GM19463 (cell line): ENCODE data around the gene HMGB3.
"Not testable (repeated sequence)": the region's sequence is repeated elsewhere in the genome, so short reads cannot be mapped to it uniquely, and the experiment has no call there.

ENCODE experiments used
- ATAC-seq: cut with Tn5 transposase; IDR thresholded peaks from one replicate; pipeline ENCODE4 v1.9.1; 2021; ENCODE audit warnings: mild to moderate bottlenecking, moderate library complexity; ENCODE audit not compliant: unreplicated experiment

Gene HMGB3

GRCh38 chrX:150982788-150983520 lies at the start of gene HMGB3:
TSS of gene HMGB3 (plus strand) at chrX:150983335. CDS start at chrX:150985600, 2,265 bp downstream.
- ATAC-seq: peak; percentile 94

- ATAC-seq: no peak
Observed at GRCh38 chrX:150933945-150934350, 49.2 kb upstream of the HMGB3 start.

- ATAC-seq: no peak
Observed at GRCh38 chrX:150934453-150934852, 48.7 kb upstream of the HMGB3 start.

- ATAC-seq: no peak
Observed at GRCh38 chrX:150935467-150935866, 47.7 kb upstream of the HMGB3 start.

- no peak for ATAC-seq
Observed at GRCh38 chrX:150936556-150936955, 46.6 kb upstream of the HMGB3 start.

GRCh38 chrX:150940844-150941495 lies 42.2 kb upstream of the HMGB3 start:
- ATAC-seq: no peak

- ATAC-seq: no peak
Observed at GRCh38 chrX:150941580-150941979, 41.6 kb upstream of the HMGB3 start.

- no peak for ATAC-seq
Observed at GRCh38 chrX:150942942-150943594, 40.1 kb upstream of the HMGB3 start.

GRCh38 chrX:150944233-150944632 lies 38.9 kb upstream of the HMGB3 start:
- no peak for ATAC-seq

- no peak for ATAC-seq
Observed at GRCh38 chrX:150954951-150955350, 28.2 kb upstream of the HMGB3 start.

- ATAC-seq: no peak
Observed at GRCh38 chrX:150955590-150955989, 27.5 kb upstream of the HMGB3 start.

GRCh38 chrX:150958177-150958576 lies 25.0 kb upstream of the HMGB3 start:
- no peak for ATAC-seq

GRCh38 chrX:150959557-150959956 lies 23.6 kb upstream of the HMGB3 start:
- ATAC-seq: no peak

- no peak for ATAC-seq
Observed at GRCh38 chrX:150961631-150962030, 21.5 kb upstream of the HMGB3 start.

- ATAC-seq: not testable (repeated sequence)
Observed at GRCh38 chrX:150964416-150964815, 18.7 kb upstream of the HMGB3 start.

- ATAC-seq: no peak
Observed at GRCh38 chrX:150966235-150966634, 16.9 kb upstream of the HMGB3 start.

- no peak for ATAC-seq
Observed at GRCh38 chrX:150966742-150967141, 16.4 kb upstream of the HMGB3 start.

GRCh38 chrX:150967786-150968185 lies 15.3 kb upstream of the HMGB3 start:
- no peak for ATAC-seq

- no peak for ATAC-seq
Observed at GRCh38 chrX:150968862-150969720, 14.0 kb upstream of the HMGB3 start.

- ATAC-seq: no peak
Observed at GRCh38 chrX:150972450-150972849, 10.7 kb upstream of the HMGB3 start.
